ENCODE measurements around the gene SPR.

Gene SPR

DNA sequence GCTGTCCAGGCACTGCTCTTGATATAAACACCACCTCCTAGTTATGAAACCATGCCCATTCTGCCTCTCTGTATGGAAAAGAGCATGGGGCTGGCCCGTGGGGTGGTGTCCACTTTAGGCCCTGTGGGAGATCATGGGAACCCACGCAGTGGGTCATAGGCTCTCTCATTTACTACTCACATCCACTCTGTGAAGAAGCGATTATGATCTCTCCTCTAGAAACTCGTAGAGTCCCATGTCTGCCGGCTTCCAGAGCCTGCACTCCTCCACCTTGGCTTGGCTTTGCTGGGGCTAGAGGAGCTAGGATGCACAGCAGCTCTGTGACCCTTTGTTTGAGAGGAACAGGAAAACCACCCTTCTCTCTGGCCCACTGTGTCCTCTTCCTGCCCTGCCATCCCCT, 46.0 kb downstream of the SPR start:
- no peak for DNase-seq

DNA sequence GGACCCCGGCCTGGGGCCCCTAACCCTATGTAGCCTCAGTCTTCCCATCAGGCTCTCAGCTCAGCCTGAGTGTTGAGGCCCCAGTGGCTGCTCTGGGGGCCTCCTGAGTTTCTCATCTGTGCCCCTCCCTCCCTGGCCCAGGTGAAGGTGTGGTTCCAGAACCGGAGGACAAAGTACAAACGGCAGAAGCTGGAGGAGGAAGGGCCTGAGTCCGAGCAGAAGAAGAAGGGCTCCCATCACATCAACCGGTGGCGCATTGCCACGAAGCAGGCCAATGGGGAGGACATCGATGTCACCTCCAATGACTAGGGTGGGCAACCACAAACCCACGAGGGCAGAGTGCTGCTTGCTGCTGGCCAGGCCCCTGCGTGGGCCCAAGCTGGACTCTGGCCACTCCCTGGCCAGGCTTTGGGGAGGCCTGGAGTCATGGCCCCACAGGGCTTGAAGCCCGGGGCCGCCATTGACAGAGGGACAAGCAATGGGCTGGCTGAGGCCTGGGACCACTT, 46.5 kb downstream of the SPR start:
- no peak for DNase-seq

DNA sequence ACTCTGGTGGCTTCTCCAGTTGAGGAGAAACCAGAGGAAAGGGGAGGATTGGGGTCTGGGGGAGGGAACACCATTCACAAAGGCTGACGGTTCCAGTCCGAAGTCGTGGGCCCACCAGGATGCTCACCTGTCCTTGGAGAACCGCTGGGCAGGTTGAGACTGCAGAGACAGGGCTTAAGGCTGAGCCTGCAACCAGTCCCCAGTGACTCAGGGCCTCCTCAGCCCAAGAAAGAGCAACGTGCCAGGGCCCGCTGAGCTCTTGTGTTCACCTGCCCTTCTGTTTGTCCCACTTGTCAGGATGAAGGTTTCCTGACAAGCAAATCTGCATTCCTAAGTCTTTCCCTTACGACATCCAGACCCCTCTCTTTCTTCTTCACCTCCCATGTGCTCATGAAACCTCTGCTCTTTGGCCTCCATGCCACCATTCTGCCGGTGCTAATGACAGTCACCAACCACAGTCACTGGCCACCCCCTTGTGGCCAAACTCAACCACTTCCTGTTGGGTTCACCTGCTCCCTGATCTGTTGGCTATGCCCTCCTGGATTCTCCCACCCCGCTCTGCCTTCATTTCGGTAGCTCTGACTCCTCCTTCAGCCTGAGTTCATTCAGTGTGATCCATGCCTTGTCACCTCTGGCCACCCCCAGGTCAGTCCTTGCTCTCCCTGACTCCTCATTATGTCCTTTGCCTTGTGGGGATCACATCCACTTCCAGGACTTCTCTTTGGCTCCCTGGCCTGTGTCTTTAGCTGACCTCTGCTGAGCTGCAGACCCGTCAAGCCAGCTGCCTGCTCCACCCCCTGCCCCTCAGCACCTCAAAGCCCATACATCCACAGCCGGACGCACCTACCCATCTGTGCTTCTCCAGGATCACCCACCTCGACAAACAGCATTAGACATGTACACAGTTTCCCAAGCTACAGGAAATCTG, 47.7 kb downstream of the SPR start:
- no peak for DNase-seq

DNA sequence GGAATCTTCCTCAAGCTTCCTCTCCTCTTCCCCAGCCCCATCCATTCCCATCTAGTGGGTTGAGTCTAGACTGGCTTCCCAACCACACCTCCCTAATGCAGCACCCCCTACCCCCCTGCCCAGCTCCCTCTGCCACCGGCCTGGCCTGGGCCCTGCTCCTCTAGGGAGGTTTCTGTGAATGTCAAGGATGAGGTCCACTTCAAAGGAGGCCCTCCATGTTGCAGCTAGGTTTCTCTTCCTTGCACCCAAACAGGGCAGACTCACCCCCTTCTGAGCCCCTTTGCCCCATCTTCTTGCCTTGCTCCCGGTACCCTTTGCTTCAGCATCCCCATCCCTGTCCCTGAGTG, 48.4 kb downstream of the SPR start:
- no peak for DNase-seq

DNA sequence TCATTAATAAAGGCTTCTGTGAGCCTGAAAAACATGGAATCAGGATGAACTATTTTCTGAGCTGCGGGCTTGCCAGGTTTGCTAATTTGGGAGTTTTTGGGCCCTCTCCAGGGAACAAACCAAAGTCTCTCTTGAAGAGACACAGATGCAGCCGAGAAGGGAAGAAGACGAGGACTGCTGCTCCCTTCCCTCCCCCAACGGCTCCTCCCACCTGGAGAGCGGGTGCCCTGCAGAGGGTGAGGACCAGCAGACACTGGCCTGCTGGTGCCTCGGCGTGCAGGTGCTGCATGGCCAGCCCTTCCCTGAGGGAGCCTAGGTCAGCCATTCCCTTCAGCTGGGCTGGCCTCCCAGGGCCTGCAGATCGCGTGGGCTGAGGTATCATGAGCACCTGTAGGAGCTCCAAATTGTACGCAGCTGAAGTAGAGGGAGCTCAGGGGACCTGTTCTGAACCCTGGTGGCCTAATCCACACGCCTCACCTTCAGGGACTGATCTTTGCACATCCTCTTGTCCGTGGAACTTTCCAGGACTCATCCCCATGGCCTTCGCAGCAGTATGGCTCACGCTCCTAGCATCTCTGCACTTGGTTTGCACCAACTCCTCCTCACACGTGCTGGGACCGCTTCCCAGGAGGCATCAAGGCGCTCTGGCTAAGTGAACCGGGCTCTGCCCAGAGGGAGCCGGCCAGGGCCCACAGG, 49.6 kb downstream of the SPR start:
- no peak for DNase-seq

DNA sequence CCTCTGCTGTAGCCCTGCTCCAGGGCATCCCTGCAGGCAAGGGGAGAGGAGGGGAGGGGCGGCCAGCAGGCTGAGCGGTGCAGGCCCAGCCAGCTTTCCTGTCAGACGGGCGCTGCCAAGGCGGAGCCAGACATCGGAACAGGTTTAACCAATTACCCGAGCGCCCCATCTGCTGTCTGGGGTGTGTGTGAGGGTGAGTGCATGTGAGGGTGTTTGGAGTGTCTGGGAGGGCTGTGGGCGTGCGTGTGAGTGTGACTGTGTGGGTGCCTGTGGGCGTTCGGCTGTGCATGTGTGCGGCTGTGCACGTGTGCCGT, 50.1 kb downstream of the SPR start:
- DNase-seq = no peak

DNA sequence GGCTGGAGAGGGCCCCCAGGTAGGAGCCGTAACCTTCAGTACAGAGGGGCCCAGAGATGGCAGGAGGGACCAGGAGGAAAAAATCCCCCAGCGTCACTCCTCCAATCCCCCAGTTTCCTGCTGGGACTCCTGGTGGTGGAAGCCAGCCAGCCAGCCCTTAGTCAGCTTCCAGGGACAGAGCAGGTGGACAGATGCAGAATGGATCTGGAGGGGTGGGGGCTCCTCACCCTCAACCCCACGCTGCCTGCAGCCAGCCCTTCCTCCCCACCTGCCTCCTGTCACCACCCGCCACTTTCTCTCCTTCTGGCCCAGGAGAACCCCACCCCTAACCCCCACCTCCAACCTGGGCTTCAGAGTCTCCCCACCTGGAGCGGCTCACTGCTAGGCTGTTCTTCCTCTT, 51.2 kb downstream of the SPR start:
- no peak for DNase-seq

DNA sequence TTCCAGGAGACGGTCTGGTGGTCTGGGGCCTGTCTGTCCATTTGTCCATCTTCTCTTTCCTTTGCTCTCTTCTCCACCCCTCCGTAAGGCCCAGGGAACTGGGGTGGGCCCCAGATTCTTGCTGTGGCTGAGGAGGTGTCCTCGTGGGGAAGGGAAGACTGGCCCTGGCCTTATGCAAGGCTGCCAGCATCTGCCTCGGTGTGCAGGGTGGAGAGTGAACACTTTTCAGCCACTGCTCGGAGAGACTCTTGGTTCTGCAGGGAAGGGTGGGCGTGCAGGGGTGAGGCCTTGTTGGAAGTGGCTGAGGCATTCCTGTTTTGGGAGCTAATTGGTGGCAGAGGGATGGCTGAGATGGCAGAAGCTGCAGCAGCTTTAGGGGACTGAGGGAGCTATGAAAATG, 53.2 kb downstream of the SPR start:
- DNase-seq = no peak

DNA sequence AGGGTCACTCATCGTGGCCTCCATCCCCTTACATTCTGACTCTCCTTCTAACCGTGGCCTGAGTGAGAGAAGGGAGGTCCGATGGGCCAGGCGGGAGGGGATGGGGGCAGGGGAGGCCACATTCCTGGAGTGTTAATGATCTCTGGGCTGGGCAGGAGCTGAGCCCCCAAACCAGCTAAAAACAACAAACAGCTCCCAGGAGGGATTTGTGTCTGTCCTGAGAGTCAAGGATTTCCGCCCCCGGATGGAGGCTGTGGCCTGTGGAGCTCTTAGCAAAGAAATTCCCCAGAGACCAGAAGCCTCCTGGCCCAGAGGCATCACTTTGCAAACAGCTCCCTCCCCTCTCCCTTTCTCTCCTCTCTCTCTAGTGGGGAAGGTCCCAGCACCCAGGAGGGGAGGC, 53.6 kb downstream of the SPR start:
- DNase-seq = no peak
